Breast epithelium (tissue), 4 donors: ENCODE data around the gene RASGEF1B. TPM values are rescaled to one million over a fixed set of nuclear protein-coding genes. Genes with fewer than 3 reads are reported as not detected.

Experiments used
- DNase-seq, 2 donors: peaks; one replicate each; pipeline ENCODE4 v3.0.0-alpha.2; 2019; ENCODE audit warnings: low spot score in 2 of 2
- H3K27ac ChIP-seq, 2 donors: fragments of 200-600 bp; sonication (generic) in 1 of 2; one replicate each; pipeline ENCODE4 v1.5.1; 2016 to 2019; ENCODE audit warnings: mild to moderate bottlenecking in 1 of 2
- H3K27me3 ChIP-seq, 2 donors: fragments of 200-600 bp; sonication (generic) in 1 of 2; one replicate each; pipeline versions ENCODE4 v1.5.1 to v1.6.0; 2017 to 2019; ENCODE audit warnings: control low read depth in 1 of 2, mild to moderate bottlenecking in 1 of 2
- H3K36me3 ChIP-seq: fragments of 200-600 bp; one replicate; pipeline ENCODE4 v1.5.1; 2019
- H3K4me1 ChIP-seq, 2 donors: fragments of 200-600 bp; sonication (generic); one replicate each; pipeline ENCODE4 v1.5.1; 2016 to 2019; ENCODE audit warnings: control low read depth in 1 of 2
- H3K4me3 ChIP-seq, 3 donors: fragments of 200-600 bp; sonication (generic); 1 replicate in 2 of 3; 2 replicates in 1 of 3; pipeline ENCODE4 v1.5.1; 2016 to 2019; ENCODE audit warnings: mild to moderate bottlenecking in 3 of 3, moderate library complexity in 2 of 3
- H3K9me3 ChIP-seq, 2 donors: fragments of 200-600 bp; sonication (generic) in 1 of 2; one replicate each; pipeline ENCODE4 v1.5.1; 2016 to 2019; ENCODE audit warnings: control low read depth in 1 of 2
- POLR2A ChIP-seq: fragments of 450-650 bp; IDR thresholded peaks from one replicate; pipeline ENCODE4 v1.6.1; 2016; ENCODE audit warnings: antibody characterized with exemption, mild to moderate bottlenecking, moderate library complexity
- POLR2AphosphoS5 ChIP-seq, 3 donors: sonication (generic); formaldehyde crosslinking; IDR thresholded peaks; one replicate each; pipeline ENCODE4 v1.6.1; 2017; ENCODE audit warnings: antibody characterized with exemption in 3 of 3
- intact Hi-C: fragments of 100-400 bp; cut with DNase I; formaldehyde crosslinking; loops from one replicate; pipeline ENCODE4 v1.15.1; 2023; ENCODE audit warnings: low total_unique reads
- total RNA-seq, 3 donors: library from RNA; depleted of rRNA; stranded (reverse); fragments of >200 nt; gene quantifications; one replicate each; pipeline ENCODE4 v1.1.0, GENCODE V29; 2016
- TF ChIP-seq, protein P1 (sequence below), 3 donors: fragments of 450-650 bp; IDR thresholded peaks; one replicate each; pipeline ENCODE4 v1.5.1; 2016 to 2017; ENCODE audit warnings: antibody characterized with exemption in 3 of 3, mild to moderate bottlenecking in 3 of 3, moderate library complexity in 3 of 3

Gene RASGEF1B
- total RNA-seq, 3 donors from 2014 or later, result 16.4 to 45.8 (median 25.0) TPM

- Histone ChIP-seq H3K4me3 (no peak overlapping the region), H3K9me3 (no peaks in the 10 kb centered on the region), H3K4me1 (no peaks in the 10 kb centered on the region), H3K36me3 (no peaks in the 10 kb centered on the region), H3K27ac (no peak overlapping the region), H3K27me3 (no peaks in the 10 kb centered on the region)
- intact Hi-C loops, result no loop called here
- no peak for DNase-seq
- no peak for TF ChIP-seq POLR2AphosphoS5 (IDR thresholded peaks at IDR 0.05)
- TF ChIP-seq, protein P1, sequence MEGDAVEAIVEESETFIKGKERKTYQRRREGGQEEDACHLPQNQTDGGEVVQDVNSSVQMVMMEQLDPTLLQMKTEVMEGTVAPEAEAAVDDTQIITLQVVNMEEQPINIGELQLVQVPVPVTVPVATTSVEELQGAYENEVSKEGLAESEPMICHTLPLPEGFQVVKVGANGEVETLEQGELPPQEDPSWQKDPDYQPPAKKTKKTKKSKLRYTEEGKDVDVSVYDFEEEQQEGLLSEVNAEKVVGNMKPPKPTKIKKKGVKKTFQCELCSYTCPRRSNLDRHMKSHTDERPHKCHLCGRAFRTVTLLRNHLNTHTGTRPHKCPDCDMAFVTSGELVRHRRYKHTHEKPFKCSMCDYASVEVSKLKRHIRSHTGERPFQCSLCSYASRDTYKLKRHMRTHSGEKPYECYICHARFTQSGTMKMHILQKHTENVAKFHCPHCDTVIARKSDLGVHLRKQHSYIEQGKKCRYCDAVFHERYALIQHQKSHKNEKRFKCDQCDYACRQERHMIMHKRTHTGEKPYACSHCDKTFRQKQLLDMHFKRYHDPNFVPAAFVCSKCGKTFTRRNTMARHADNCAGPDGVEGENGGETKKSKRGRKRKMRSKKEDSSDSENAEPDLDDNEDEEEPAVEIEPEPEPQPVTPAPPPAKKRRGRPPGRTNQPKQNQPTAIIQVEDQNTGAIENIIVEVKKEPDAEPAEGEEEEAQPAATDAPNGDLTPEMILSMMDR (IDR thresholded peaks at IDR 0.05), result no peak
- TF ChIP-seq POLR2A, result no peak
Observed at GRCh38 chr4:81397635-81398034, 74.1 kb downstream of the RASGEF1B start.

- no peak overlapping the region for H3K4me3 ChIP-seq
- DNase-seq, result no peak
- intact Hi-C loops, result no loop called here
- no peaks in the 10 kb centered on the region for H3K27me3 ChIP-seq
- no peaks in the 10 kb centered on the region for H3K9me3 ChIP-seq
- TF ChIP-seq, protein P1 (IDR thresholded peaks at IDR 0.05), result no peak
- no peak for TF ChIP-seq POLR2AphosphoS5 (IDR thresholded peaks at IDR 0.05)
- no peak for TF ChIP-seq POLR2A
- no peaks in the 10 kb centered on the region for H3K36me3 ChIP-seq
- H3K4me1 ChIP-seq, result no peaks in the 10 kb centered on the region
- no peak overlapping the region for H3K27ac ChIP-seq
Observed at GRCh38 chr4:81395239-81395638, 76.5 kb downstream of the RASGEF1B start.

DNA sequence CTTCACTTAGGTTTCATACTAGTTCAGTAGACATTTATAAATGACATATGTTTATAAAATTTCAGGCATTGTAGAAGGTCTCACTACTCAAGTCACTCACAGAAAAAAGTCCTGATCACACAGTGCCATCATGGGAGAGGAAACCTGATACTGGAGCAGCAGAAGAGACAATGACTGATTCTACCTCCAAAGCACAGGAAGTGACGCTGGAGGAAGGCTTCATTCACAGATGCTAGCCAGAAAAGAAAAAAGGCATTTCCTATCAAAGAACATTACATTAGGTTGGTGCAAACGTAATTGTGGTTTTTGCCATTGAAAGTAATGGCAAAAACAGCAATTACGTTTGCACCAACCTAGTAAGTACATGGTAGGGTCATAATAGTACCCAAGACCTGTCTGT lies 79.5 kb downstream of the RASGEF1B start:
- H3K9me3 ChIP-seq, result peaks cover 0 to 4% of the 10 kb centered on the region in 2 donors
- H3K4me3 ChIP-seq, result no peak overlapping the region
- no peaks in the 10 kb centered on the region for H3K27me3 ChIP-seq
- TF ChIP-seq POLR2AphosphoS5 (IDR thresholded peaks at IDR 0.05) (no peak), POLR2A (no peak)
- TF ChIP-seq, protein P1 (IDR thresholded peaks at IDR 0.05), result no peak
- H3K4me1 ChIP-seq, result no peaks in the 10 kb centered on the region
- intact Hi-C loops, result no loop called here
- no peaks in the 10 kb centered on the region for H3K36me3 ChIP-seq
- no peak overlapping the region for H3K27ac ChIP-seq
- DNase-seq, result no peak

GRCh38 chr4:81389720-81390119 lies 82.0 kb downstream of the RASGEF1B start:
- Histone ChIP-seq H3K4me3 (no peak overlapping the region), H3K9me3 (peaks cover 0 to 4% of the 10 kb centered on the region in 2 donors), H3K27ac (no peak overlapping the region), H3K4me1 (no peaks in the 10 kb centered on the region), H3K36me3 (no peaks in the 10 kb centered on the region), H3K27me3 (no peaks in the 10 kb centered on the region)
- TF ChIP-seq POLR2AphosphoS5 (IDR thresholded peaks at IDR 0.05), result no peak
- no peak for TF ChIP-seq POLR2A
- TF ChIP-seq, protein P1 (IDR thresholded peaks at IDR 0.05), result no peak
- intact Hi-C loops, result no loop called here
- no peak for DNase-seq

- Histone ChIP-seq H3K27ac (no peak overlapping the region), H3K9me3 (peaks cover 0 to 9% of the 10 kb centered on the region in 2 donors), H3K4me3 (no peak overlapping the region), H3K36me3 (no peaks in the 10 kb centered on the region), H3K4me1 (no peaks in the 10 kb centered on the region), H3K27me3 (no peaks in the 10 kb centered on the region)
- no peak for DNase-seq
- intact Hi-C loops, result no loop called here
- TF ChIP-seq POLR2A (no peak), POLR2AphosphoS5 (IDR thresholded peaks at IDR 0.05) (no peak)
- TF ChIP-seq, protein P1 (IDR thresholded peaks at IDR 0.05), result no peak
Observed at GRCh38 chr4:81380437-81380836, 91.3 kb downstream of the RASGEF1B start.
